ENCODE measurements around the gene CARMIL1.

DNA sequence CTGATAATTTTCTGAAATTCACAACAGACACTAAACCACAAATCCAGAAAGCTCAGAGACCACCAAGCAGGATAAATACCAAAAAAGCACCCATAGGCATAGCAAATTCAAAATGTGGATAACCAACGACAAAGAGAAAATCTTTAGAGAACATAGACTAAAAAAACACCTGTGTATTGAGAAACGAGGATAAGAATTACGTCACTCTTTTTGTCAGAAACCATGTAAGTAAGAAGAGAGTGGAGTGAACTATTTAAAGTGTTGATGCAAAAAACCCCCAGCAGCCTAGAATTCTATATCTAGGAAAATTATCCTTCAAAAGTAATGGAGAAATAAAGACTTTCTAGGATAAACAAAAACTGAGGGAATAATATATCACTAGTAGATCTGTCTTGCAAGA lies 245.9 kb downstream of the CARMIL1 start:
- TF ChIP-seq, protein P1, sequence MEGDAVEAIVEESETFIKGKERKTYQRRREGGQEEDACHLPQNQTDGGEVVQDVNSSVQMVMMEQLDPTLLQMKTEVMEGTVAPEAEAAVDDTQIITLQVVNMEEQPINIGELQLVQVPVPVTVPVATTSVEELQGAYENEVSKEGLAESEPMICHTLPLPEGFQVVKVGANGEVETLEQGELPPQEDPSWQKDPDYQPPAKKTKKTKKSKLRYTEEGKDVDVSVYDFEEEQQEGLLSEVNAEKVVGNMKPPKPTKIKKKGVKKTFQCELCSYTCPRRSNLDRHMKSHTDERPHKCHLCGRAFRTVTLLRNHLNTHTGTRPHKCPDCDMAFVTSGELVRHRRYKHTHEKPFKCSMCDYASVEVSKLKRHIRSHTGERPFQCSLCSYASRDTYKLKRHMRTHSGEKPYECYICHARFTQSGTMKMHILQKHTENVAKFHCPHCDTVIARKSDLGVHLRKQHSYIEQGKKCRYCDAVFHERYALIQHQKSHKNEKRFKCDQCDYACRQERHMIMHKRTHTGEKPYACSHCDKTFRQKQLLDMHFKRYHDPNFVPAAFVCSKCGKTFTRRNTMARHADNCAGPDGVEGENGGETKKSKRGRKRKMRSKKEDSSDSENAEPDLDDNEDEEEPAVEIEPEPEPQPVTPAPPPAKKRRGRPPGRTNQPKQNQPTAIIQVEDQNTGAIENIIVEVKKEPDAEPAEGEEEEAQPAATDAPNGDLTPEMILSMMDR (conservative IDR thresholded peaks at IDR 0.05 in 1 of 2, IDR thresholded peaks at IDR 0.05 in 1 of 2; ENCODE audit: extremely low read depth in 1 of 2, insufficient read depth in 1 of 2, low read depth in 1 of 2, low read length in 2 of 2), result no peak
- TF ChIP-seq EZH2 (IDR thresholded peaks at IDR 0.05; ENCODE audit: borderline replicate concordance, low read length), result no peak
